Kidney epithelial cell (primary cell): ENCODE results near the gene ARSG. TPM values are rescaled to one million over a fixed set of nuclear protein-coding genes. Genes with fewer than 3 reads are reported as not detected.

Experiments
- DNase-seq: peaks from one replicate; pipeline ENCODE4 v3.0.0-alpha.2; 2010; ENCODE audit warnings: low read depth
- H3K27me3 ChIP-seq: 2 replicates; pipeline ENCODE4 v1.6.0; 2011; ENCODE audit warnings: low read length; ENCODE audit not compliant: control insufficient read depth, insufficient read depth
- H3K36me3 ChIP-seq: 2 replicates; pipeline ENCODE4 v1.5.1; 2011; ENCODE audit warnings: low read length; ENCODE audit not compliant: control insufficient read depth, insufficient read depth
- H3K4me3 ChIP-seq: 2 replicates; pipeline ENCODE4 v1.5.1; 2011; ENCODE audit warnings: low read depth, mild to moderate bottlenecking, control low read depth, low read length
- total RNA-seq: library from RNA; depleted of rRNA; stranded (reverse); fragments of >200 nt; gene quantifications from 2 replicates; pipeline ENCODE4 v1.2.3, GENCODE V29; 2015
- TF ChIP-seq, protein P1 (sequence below): IDR thresholded peaks from 2 replicates; pipeline ENCODE4 v1.5.1; 2011; ENCODE audit warnings: mild to moderate bottlenecking, moderate library complexity, low read length, control low read depth, inconsistent platforms; ENCODE audit not compliant: insufficient read depth, poor library complexity, severe bottlenecking

Gene ARSG
- total RNA-seq, 1 donor from 2014 or later: 2.9 TPM

GRCh38 chr17:68389041-68389440 is 97.7 kb downstream of the ARSG start:
- TF ChIP-seq, protein P1, sequence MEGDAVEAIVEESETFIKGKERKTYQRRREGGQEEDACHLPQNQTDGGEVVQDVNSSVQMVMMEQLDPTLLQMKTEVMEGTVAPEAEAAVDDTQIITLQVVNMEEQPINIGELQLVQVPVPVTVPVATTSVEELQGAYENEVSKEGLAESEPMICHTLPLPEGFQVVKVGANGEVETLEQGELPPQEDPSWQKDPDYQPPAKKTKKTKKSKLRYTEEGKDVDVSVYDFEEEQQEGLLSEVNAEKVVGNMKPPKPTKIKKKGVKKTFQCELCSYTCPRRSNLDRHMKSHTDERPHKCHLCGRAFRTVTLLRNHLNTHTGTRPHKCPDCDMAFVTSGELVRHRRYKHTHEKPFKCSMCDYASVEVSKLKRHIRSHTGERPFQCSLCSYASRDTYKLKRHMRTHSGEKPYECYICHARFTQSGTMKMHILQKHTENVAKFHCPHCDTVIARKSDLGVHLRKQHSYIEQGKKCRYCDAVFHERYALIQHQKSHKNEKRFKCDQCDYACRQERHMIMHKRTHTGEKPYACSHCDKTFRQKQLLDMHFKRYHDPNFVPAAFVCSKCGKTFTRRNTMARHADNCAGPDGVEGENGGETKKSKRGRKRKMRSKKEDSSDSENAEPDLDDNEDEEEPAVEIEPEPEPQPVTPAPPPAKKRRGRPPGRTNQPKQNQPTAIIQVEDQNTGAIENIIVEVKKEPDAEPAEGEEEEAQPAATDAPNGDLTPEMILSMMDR: no peak
- no peak for DNase-seq
- no peaks in the 10 kb centered on the region for H3K36me3 ChIP-seq

GRCh38 chr17:68390888-68391545 is 99.7 kb downstream of the ARSG start:
- Histone ChIP-seq H3K4me3 (no peak overlapping the region), H3K36me3 (no peaks in the 10 kb centered on the region), H3K27me3 (no peaks in the 10 kb centered on the region)
- DNase-seq: no peak
- TF ChIP-seq, protein P1: no peak

More at GRCh38 chr17:68389041-68389440, 97.7 kb downstream of the ARSG start:
- Histone ChIP-seq H3K27me3 (peaks cover 2% of the 10 kb centered on the region), H3K4me3 (no peak overlapping the region)

- no peak for DNase-seq
- H3K36me3 ChIP-seq: no peaks in the 10 kb centered on the region
- H3K27me3 ChIP-seq: no peaks in the 10 kb centered on the region
- TF ChIP-seq, protein P1: no peak
- no peak overlapping the region for H3K4me3 ChIP-seq
Measured at GRCh38 chr17:68391561-68392268, 100.4 kb downstream of the ARSG start.

DNA sequence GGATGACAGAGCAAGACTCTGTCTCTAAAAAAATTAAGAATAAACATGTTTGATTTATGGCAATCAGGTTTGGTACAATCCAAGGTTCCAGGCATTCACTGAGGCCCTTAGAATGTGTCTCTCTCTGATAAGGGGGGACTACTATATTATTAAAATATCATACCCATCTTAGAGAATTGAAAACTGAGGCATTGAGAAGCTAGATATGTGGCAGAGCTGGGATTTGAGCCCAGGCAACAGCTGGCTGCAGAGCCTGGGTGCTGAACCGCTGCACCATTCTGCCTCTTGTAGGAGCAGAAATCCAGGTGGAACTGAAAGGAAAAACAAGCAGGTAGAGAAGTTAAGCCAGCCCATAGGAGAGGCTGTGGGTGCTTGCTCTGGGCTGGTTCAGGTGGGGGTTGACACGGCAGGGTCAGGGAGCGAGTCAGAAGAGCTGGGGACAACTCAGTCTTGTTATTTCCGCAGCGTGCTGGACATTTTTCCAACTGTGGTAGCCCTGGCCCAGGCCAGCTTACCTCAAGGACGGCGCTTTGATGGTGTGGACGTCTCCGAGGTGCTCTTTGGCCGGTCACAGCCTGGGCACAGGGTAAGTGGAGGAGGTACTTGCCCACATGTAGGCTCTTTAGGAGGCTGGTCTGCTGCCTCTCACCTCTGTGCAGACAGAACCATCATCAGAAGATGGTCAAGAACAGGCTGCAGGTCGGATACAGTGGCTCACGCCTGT is 103.5 kb downstream of the ARSG start:
- TF ChIP-seq, protein P1: no peak
- Histone ChIP-seq H3K27me3 (no peaks in the 10 kb centered on the region), H3K4me3 (no peak overlapping the region), H3K36me3 (no peaks in the 10 kb centered on the region)
- no peak for DNase-seq

GRCh38 chr17:68396226-68397107 is 105.2 kb downstream of the ARSG start:
- TF ChIP-seq, protein P1: no peak
- H3K27me3 ChIP-seq: no peaks in the 10 kb centered on the region
- no peak for DNase-seq
- H3K4me3 ChIP-seq: no peak overlapping the region
- H3K36me3 ChIP-seq: no peaks in the 10 kb centered on the region
